ENCODE measurements around the gene ABCA1.

The ABCA1 gene

DNA sequence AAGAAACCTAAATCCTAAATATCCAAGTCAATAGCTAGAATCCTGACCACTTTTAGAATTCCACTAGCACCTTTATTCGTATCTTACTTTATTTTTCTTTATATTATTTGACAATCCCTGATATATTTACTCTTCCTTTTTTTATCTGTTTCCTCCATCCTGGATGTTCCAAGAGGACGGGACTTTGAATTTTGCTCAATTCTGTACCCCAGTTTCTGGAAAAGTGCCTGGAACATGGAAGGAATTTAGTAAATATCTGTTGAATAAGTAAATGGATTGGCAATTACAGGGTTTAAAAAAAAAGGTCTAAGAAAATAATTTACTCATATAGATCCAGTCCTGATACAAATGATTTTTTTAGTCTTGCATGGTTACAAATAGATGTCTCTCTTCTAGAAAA is 181.7 kb downstream of the ABCA1 start:
- H3K27ac ChIP-seq (ENCODE audit: low read length) = no peak overlapping the region
- H3K9me3 ChIP-seq (ENCODE audit: insufficient read depth, low read length, severe bottlenecking) = no peaks in the 10 kb centered on the region
- no peaks in the 10 kb centered on the region for H3K27me3 ChIP-seq (ENCODE audit: insufficient read depth, low read length, poor library complexity)
- TF ChIP-seq EZH2 (IDR thresholded peaks at IDR 0.05; ENCODE audit: borderline replicate concordance, low read depth, low read length, severe bottlenecking) = no peak
- TF ChIP-seq, protein P1, sequence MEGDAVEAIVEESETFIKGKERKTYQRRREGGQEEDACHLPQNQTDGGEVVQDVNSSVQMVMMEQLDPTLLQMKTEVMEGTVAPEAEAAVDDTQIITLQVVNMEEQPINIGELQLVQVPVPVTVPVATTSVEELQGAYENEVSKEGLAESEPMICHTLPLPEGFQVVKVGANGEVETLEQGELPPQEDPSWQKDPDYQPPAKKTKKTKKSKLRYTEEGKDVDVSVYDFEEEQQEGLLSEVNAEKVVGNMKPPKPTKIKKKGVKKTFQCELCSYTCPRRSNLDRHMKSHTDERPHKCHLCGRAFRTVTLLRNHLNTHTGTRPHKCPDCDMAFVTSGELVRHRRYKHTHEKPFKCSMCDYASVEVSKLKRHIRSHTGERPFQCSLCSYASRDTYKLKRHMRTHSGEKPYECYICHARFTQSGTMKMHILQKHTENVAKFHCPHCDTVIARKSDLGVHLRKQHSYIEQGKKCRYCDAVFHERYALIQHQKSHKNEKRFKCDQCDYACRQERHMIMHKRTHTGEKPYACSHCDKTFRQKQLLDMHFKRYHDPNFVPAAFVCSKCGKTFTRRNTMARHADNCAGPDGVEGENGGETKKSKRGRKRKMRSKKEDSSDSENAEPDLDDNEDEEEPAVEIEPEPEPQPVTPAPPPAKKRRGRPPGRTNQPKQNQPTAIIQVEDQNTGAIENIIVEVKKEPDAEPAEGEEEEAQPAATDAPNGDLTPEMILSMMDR (IDR thresholded peaks at IDR 0.05; ENCODE audit: borderline replicate concordance, extremely low read depth, low read length, poor library complexity, severe bottlenecking) = no peak
- no peaks in the 10 kb centered on the region for H4K20me1 ChIP-seq (ENCODE audit: insufficient read depth, low read length)
- H3K9ac ChIP-seq (ENCODE audit: low read depth, low read length) = peak overlapping the region; percentile 80; the same call in 1 of the 2 replicates
- peaks cover 14% of the 10 kb centered on the region for H3K79me2 ChIP-seq (ENCODE audit: insufficient read depth, low read length)
- peaks cover 4% of the 10 kb centered on the region for H3K36me3 ChIP-seq (ENCODE audit: insufficient read depth, low read length)
- H3K4me1 ChIP-seq (ENCODE audit: insufficient read depth, low read length) = peaks cover 32% of the 10 kb centered on the region
- peak overlapping the region; percentile 78; the same call in 1 of the 2 replicates for H3K4me2 ChIP-seq (ENCODE audit: insufficient read depth, low read length)
- no peak for ATAC-seq (ENCODE audit: insufficient read depth, low read depth)
- H3K4me3 ChIP-seq (ENCODE audit: low read depth in 1 of 2, low read length in 2 of 2) = peak overlapping the region in 1 of 2 experiments; percentile 68; a peak in 1 of 4 replicates
- no peak overlapping the region; the same call in 1 of the 2 replicates for H2AFZ ChIP-seq (ENCODE audit: low read depth, low read length)
- no peak for DNase-seq

DNA sequence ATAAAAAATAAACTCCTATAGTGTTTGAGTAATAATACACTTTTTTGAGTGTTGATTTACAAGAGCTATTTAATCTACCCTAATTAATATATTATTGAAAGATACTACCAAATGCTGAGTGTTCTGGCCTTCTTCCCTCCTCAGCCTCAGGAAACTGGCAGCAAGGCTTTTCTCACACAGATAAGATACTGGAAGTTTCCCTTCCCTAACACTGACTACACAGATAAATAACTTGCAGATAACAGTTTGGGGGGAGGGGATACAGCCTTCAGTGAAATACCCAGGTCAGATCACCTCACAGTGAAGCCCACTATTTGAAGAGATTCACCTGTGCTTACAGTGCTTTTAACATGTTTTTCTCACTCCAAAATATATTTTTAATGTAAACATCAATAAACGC is 182.1 kb downstream of the ABCA1 start:
- DNase-seq (no peak), ATAC-seq (ENCODE audit: insufficient read depth, low read depth) (no peak)
- TF ChIP-seq, protein P1 (IDR thresholded peaks at IDR 0.05; ENCODE audit: borderline replicate concordance, extremely low read depth, low read length, poor library complexity, severe bottlenecking) = no peak
- no peak for TF ChIP-seq EZH2 (IDR thresholded peaks at IDR 0.05; ENCODE audit: borderline replicate concordance, low read depth, low read length, severe bottlenecking)
- H3K36me3 ChIP-seq (ENCODE audit: insufficient read depth, low read length) = peaks cover 3% of the 10 kb centered on the region
- H2AFZ ChIP-seq (ENCODE audit: low read depth, low read length) = no peak overlapping the region
- H3K27me3 ChIP-seq (ENCODE audit: insufficient read depth, low read length, poor library complexity) = no peaks in the 10 kb centered on the region
- peaks cover 32% of the 10 kb centered on the region for H3K4me1 ChIP-seq (ENCODE audit: insufficient read depth, low read length)
- H3K27ac ChIP-seq (ENCODE audit: low read length) = no peak overlapping the region
- H3K79me2 ChIP-seq (ENCODE audit: insufficient read depth, low read length) = peaks cover 14% of the 10 kb centered on the region
- no peaks in the 10 kb centered on the region for H4K20me1 ChIP-seq (ENCODE audit: insufficient read depth, low read length)
- H3K9me3 ChIP-seq (ENCODE audit: insufficient read depth, low read length, severe bottlenecking) = no peaks in the 10 kb centered on the region
- no peak overlapping the region for H3K4me3 ChIP-seq (ENCODE audit: low read depth in 1 of 2, low read length in 2 of 2)
- H3K9ac ChIP-seq (ENCODE audit: low read depth, low read length) = no peak overlapping the region
- no peak overlapping the region for H3K4me2 ChIP-seq (ENCODE audit: insufficient read depth, low read length)

DNA sequence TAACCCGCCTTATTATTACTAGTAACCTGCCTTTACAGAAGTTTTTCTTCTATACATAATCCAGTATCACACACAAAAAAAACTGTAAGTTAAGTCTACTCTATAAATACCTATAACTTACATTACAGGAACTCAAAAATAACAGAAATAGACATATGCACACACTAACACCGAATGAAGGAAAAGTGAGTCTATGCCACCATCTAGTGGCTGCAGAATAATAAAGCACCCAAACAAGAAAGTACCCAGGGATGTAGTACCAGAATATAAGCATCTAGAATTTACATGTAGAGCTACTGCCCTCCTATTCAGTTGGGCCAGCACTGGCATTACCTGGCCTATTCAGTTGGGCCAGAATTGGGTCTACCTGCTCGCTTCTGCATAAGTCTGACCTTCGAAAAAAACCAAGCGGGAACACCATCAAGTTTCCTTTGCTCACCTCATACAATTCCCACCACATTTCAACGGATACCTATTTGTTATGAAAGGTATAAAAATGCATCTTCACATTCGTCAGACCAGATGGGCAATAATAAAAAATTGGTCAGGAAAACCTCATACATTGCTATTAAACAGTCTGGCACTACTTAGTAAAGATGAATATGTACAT is 184.5 kb downstream of the ABCA1 start:
- Histone ChIP-seq H3K79me2 (ENCODE audit: insufficient read depth, low read length) (peaks cover 6% of the 10 kb centered on the region), H3K27me3 (ENCODE audit: insufficient read depth, low read length, poor library complexity) (no peaks in the 10 kb centered on the region), H3K36me3 (ENCODE audit: insufficient read depth, low read length) (no peaks in the 10 kb centered on the region; the same call in 1 of the 2 replicates), H3K4me3 (ENCODE audit: low read depth in 1 of 2, low read length in 2 of 2) (no peak overlapping the region), H2AFZ (ENCODE audit: low read depth, low read length) (no peak overlapping the region), H3K27ac (ENCODE audit: low read length) (no peak overlapping the region), H3K9ac (ENCODE audit: low read depth, low read length) (no peak overlapping the region), H3K9me3 (ENCODE audit: insufficient read depth, low read length, severe bottlenecking) (no peaks in the 10 kb centered on the region), H3K4me1 (ENCODE audit: insufficient read depth, low read length) (peaks cover 14% of the 10 kb centered on the region), H3K4me2 (ENCODE audit: insufficient read depth, low read length) (no peak overlapping the region), H4K20me1 (ENCODE audit: insufficient read depth, low read length) (no peaks in the 10 kb centered on the region)
- TF ChIP-seq, protein P1 (IDR thresholded peaks at IDR 0.05; ENCODE audit: borderline replicate concordance, extremely low read depth, low read length, poor library complexity, severe bottlenecking) = peak; percentile 77
- TF ChIP-seq EZH2 (IDR thresholded peaks at IDR 0.05; ENCODE audit: borderline replicate concordance, low read depth, low read length, severe bottlenecking) = no peak
- DNase-seq (peak; percentile 37), ATAC-seq (ENCODE audit: insufficient read depth, low read depth) (peak; percentile 41)

Data from DND-41 (cell line).